T47D (cell line): ENCODE measurements around the gene PTPRT.

Source experiments
- DNase-seq, 2 experiments: peaks; one replicate each; pipeline versions ENCODE4 v3.0.0 to v3.0.0-alpha.2; 2011 to 2012; ENCODE audit warnings: low read depth in 1 of 2, low spot score in 1 of 2
- JUND ChIP-seq: IDR thresholded peaks from 2 replicates; pipeline ENCODE4 v1.6.1; 2012; ENCODE audit warnings: low read depth
- in situ Hi-C: cut with HindIII; loops from 2 replicates; pipeline ENCODE4 v1.10.0; 2016; ENCODE audit warnings: low sequenced_read_pairs, low pct_unique_long_range_greater_than_20kb

Gene PTPRT

GRCh38 chr20:42063141-42063540 lies 1126.6 kb downstream of the PTPRT start:
- in situ Hi-C loops: no loop called here
- DNase-seq: no peak
- TF ChIP-seq JUND: no peak

GRCh38 chr20:42053350-42053749 lies 1136.4 kb downstream of the PTPRT start:
- in situ Hi-C loops: no loop called here
- no peak for TF ChIP-seq JUND
- DNase-seq: no peak

- in situ Hi-C loops: no loop called here
- TF ChIP-seq JUND: no peak
- DNase-seq: no peak
Observed at GRCh38 chr20:42051921-42052320, 1137.8 kb downstream of the PTPRT start.

GRCh38 chr20:42046371-42047085 lies 1143.2 kb downstream of the PTPRT start:
- in situ Hi-C loops: no loop called here
- DNase-seq: no peak
- TF ChIP-seq JUND: no peak

GRCh38 chr20:42043921-42044320 lies 1145.8 kb downstream of the PTPRT start:
- TF ChIP-seq JUND: no peak
- in situ Hi-C loops: no loop called here
- DNase-seq: no peak

- no peak for TF ChIP-seq JUND
- in situ Hi-C loops: no loop called here
- peak; percentile 18 to 22 for DNase-seq
Observed at GRCh38 chr20:42041000-42041565, 1148.6 kb downstream of the PTPRT start.

GRCh38 chr20:42027746-42028268 lies 1161.9 kb downstream of the PTPRT start:
- peak in 1 of 2 experiments; percentile 10 for DNase-seq
- in situ Hi-C loops: no loop called here
- no peak for TF ChIP-seq JUND

- in situ Hi-C loops: no loop called here
- no peak for TF ChIP-seq JUND
- DNase-seq: no peak
Observed at GRCh38 chr20:42026599-42026998, 1163.1 kb downstream of the PTPRT start.

GRCh38 chr20:42024653-42025052 lies 1165.1 kb downstream of the PTPRT start:
- DNase-seq: peak; percentile 48 to 56
- TF ChIP-seq JUND: no peak
- in situ Hi-C loops: no loop called here
